Kidney capillary endothelial cell (primary cell): ENCODE results near the gene SV2A.
A peak's percentile ranks its signal among the peaks of the same experiment; 100 is the strongest.
"Not testable (repeated sequence)": the region's sequence is repeated elsewhere in the genome, so short reads cannot be mapped to it uniquely, and the experiment has no call there.

Experiments
- DNase-seq: peaks from one replicate; pipeline ENCODE4 v3.0.0-alpha.2; 2018; ENCODE audit warnings: low spot score

Gene SV2A

GRCh38 chr1:149929856-149930255 lies 12.2 kb upstream of the SV2A start:
- DNase-seq: no peak

DNA sequence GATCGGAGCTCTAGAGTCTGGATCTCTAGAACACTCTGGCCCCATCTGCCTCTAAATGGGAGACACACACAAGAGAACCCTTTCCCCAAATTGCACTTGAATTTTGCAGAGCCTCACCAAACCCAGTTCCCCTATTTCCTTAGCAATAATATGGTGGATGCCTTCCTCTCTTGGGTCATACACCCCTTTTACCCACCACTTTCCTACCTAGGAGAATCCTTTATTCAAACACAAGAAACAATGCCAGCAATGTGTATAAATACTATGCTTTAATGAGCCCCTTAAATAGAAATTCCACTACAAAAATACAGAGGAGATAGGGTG lies 10.7 kb upstream of the SV2A start:
- no peak for DNase-seq

DNA sequence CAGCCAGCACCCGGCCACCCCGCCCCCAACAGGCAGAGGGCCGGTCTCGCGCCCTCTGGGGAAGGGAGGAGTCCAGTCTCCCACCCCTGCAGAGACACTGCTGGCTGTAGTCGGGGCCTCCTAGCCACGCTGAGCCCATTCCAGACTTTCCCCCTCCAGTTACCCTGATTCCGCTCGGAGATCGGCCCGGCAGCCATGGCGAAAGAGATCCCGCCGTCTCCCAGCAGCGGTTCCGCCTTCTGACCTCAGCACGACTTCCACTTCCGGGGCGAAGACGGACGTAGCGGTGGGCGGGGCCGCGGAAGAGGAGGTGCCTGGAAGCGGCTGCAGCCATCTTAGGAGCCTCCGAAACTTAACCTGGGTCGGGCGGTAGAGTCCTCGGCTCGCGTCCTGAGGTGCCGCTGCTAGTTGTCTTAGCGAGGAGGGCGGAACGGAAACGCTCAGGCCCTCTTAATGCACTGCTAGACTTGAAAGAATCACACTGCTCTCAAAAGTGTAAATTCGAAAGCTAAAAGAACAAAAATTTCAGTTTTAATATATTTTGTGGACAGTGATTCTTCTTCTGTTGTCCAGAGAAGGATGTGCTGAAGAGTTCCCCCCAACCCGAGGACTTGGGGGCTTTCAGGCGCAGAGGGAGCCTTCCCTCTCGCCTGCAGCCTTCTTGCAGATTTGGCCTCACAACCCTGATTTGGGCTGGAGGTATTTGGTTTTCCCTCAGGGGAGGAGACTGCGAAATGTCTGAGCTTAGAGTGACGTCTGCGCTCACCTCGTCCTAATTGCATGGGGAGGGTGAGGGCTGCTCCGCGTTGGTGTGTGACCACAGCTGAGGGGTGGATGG lies 10.1 kb upstream of the SV2A start, which contains the start of gene SF3B4:
Gene SF3B4, minus strand, starts transcription at position 241 of the 838 bp plus-strand sequence. Its CDS starts 44 bp downstream, at position 197.
- peak; percentile 89 for DNase-seq

GRCh38 chr1:149927056-149927562 lies 9.5 kb upstream of the SV2A start:
- DNase-seq: no peak

- no peak for DNase-seq
These were observed 8.7 kb upstream of the SV2A start for GRCh38 chr1:149926296-149926695.

- DNase-seq: no peak
These were observed 8.1 kb upstream of the SV2A start for GRCh38 chr1:149925751-149926150.

DNA sequence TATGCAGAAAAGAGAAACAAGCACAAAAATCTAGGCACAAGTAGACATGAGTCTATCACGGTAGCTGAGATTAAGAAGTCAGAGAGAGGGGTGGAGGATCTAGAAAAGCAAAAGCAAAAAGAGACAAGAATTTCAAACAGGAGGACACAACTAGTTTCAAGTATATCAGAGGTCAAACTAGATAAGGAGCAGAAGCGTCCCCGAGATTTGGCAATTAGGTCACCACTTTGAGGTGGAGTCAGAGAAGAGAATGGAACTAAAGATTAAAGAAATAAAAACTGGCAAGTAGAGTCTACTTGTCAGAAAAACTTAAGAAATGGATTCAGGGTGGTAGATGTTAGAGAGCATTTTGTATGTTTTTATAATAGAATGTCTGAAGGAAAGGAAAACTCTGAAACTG lies 7.7 kb upstream of the SV2A start:
- DNase-seq: no peak

- DNase-seq: no peak
These were observed 6.0 kb upstream of the SV2A start for GRCh38 chr1:149923626-149924025.

- DNase-seq: no peak
These were observed 769 bp downstream of the SV2A start for GRCh38 chr1:149916898-149917252.

DNA sequence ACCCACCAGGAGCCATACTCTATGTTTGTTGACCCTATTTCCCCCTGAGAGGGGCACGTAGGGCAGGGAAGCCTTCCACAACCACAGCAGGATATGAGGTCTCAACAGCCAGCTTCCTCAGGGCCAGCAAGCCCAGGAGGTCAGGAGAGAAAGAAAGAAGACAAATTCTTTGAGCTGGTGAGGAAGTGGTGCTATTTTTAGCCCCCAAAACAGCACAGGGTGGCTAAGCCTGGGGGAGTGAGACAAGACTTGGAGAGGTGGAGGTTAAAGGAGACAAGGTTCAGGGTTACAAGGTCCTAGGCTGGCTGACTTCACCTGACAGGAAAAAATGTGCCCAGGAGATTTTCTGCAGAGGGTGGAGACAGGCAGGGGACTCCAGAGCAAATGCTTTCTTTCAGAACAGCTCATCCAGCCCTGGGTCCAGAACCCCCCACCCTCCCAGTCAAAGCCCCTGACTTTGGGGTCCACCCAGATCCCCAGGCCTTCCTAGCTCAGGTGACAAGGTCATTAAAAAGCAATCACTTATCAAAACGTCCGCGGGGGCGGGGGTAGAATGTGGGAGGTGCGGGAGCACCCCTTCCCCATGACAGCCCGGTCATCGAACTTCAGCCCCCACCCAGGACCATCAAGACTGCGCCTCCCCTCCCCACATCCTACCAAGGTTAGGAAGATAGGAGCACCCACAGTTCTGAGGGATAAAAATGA lies 1.3 kb downstream of the SV2A start:
- no peak for DNase-seq

DNA sequence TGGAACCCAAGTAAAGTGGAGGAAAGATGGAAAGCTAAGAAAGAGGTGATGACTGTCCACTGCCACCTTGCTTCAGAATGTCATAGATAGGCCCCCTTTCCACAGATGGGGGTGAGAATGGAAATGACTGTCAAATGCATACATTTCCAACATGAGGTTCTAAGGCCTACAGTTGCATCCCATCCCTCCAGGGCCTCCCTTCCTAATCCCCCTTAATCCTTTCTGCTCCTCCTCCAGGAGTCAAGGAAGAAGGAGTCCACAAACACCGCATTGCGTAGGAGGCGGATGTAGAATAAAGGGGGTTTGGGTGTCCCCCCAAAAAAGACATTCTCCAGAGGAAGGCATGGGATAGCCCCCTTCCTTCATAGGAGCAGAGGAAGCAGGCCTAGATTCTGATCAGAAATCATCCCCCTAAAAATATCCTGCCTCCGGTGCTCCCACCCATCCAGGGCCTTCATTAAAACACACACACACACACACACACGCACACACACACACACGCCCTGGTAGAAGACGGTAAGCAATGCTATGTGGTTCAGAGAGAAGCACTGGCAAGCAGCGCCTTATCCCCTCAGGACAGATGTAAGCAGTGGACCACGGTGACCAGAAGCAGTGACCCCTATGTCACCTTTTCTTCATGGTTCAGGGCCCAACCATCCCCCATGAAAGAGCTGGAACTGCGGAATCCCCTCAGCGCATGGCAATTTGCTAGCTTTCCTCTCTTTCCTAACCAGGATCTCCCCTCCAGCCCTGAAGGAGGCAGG lies 2.0 kb downstream of the SV2A start:
- DNase-seq: no peak

GRCh38 chr1:149914545-149914944 lies 3.1 kb downstream of the SV2A start:
- DNase-seq: no peak

- DNase-seq: no peak
These were observed 11.0 kb downstream of the SV2A start for GRCh38 chr1:149906570-149907075.

GRCh38 chr1:149903836-149904491 lies 13.7 kb downstream of the SV2A start:
- no peak for DNase-seq

DNA sequence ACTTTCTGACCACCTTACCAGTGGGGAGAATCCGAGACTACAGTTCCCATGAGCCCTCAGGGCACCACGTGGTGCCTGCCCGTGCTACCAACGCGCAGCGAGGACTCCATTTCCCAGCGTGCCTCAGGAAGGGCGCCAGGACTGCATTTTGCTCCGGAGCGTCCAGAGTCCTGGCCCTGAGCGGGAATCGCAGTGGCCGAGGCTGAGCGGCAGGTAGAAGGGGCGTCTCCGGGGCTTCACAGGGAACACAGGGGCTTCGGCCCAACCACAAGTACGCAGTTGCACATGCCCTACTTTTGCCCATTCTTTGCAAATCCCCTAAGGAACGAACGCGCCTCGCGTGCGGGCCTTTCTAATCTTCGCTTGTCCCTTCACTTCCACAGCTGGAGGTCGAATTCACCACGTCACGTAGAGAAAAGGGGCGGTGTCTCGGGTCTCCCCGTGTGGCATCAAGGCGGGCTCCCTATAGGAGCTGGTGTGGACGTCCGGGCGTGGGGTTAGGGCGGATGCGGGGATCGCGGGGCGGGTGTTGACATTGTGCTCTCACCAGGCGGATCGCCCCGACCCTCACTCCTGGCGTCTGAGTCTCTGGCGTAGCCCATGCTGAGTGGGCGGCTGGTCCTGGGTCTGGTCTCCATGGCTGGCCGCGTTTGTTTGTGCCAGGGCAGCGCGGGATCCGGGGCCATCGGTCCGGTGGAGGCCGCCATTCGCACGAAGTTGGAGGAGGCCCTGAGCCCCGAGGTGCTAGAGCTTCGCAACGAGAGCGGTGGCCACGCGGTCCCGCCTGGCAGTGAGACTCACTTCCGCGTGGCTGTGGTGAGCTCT lies 18.0 kb downstream of the SV2A start, which contains the start of gene BOLA1:
Gene BOLA1, plus strand, starts transcription at position 109 of the 825 bp plus-strand sequence. Its CDS starts 492 bp downstream, at position 601.
- DNase-seq: peak; percentile 74

DNA sequence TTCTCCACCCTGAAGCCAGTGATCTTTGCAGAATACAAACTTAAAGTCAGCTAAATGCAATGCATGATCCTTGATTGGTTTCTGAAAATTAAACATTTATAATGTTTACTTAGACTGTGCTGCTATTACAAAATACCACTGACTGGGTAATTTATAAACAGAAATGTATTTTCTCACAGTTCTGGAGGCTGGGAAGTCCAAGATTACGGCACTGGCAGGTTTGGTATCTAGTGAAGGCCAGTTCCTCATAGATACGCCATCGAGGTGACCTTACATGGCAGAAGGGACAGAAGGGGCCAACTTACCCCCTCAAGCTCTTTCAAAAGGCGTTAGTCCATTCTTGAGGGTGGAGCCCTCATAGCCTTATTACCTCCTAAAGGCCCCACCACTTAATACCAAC lies 21.1 kb downstream of the SV2A start:
- DNase-seq: no peak

GRCh38 chr1:149888999-149889289 lies 28.7 kb downstream of the SV2A start:
- DNase-seq: no peak

- DNase-seq: peak; percentile 80
These were observed 29.2 kb downstream of the SV2A start for GRCh38 chr1:149888247-149888998.

DNA sequence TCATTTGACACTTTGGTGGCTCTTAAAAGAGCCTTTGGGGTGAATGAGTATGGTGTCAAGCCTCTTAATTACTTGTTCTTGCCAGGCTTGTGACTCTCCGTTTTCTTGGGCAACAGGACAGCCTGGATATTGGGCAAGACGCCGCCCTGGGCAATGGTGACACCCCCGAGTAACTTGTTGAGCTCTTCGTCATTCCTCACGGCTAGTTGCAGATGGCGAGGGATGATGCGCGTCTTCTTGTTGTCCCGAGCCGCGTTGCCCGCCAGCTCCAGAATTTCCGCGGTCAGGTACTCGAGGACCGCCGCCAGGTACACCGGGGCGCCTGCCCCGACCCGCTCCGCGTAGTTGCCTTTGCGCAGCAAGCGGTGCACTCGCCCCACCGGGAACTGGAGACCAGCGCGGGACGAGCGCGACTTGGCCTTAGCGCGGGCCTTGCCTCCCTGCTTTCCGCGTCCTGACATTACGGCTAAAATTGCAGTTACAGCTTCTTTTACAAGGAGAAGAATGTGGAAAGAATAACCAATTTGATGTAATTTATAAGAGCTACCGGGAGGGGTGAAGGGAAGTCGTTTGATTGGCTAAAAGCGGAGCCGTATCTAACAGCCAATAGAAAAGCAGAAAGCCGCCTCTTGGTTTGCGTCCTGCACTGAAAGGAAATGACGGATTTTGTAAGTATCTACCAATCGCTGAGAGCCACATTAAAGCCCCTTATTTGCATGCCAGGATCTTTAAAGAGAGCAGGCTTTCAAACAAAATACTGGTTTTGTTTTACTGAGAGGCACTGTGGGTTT lies 30.0 kb downstream of the SV2A start:
- DNase-seq: peak; percentile 98

DNA sequence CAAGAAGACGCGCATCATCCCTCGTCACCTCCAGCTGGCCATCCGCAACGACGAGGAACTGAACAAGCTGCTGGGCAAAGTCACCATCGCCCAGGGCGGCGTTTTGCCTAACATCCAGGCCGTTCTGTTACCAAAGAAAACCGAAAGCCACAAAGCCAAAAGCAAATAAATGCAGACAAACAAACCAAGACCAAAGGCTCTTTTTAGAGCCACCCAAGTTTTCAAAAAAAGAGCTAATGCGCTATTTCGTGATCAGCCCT lies 30.5 kb downstream of the SV2A start:
- not testable (repeated sequence) for DNase-seq
